ENCODE data around the gene DTL. TPM values are rescaled to one million over a fixed set of nuclear protein-coding genes. Genes with fewer than 3 reads are reported as not detected.

DTL gene
- total and polyA plus RNA-seq, 5 donors = 0.09 to 0.85 (median 0.29) TPM

DNA sequence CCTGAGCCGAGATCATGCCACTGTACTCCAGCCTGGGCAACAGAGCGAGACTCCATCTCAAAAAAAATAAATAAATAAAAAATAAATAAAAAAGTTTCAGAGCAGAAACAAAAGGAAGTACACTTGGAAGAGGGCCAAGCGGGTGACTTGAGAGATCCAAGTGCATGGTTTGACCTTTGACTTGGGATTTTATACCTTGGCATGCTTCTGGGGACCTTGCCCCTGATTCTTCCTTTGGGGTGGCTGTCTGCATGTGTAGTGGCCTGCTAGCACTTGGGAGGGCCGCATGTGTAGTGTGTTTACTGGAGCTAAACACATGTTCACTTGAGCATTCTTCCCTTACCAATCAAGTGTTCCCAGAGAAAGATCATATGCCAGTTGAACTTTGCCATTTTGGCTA, 114.0 kb downstream of the DTL start:
- no peak for ATAC-seq
- WGBS = 87% methylated on average over 4 of the region's 4 CpGs
- intact Hi-C loops (cut with DNase I) = no loop called here
- Histone ChIP-seq H3K27me3 (ENCODE audit: control insufficient read depth, insufficient read depth) (no peaks in the 10 kb centered on the region), H3K4me1 (ENCODE audit: control insufficient read depth, insufficient read depth, low read length) (no peaks in the 10 kb centered on the region), H3K4me3 (ENCODE audit: low read length) (no peak overlapping the region), H3K9me3 (ENCODE audit: control insufficient read depth, low read length) (no peaks in the 10 kb centered on the region), H3K27ac (ENCODE audit: low read length) (no peak overlapping the region)
- no peak for DNase-seq

DNA sequence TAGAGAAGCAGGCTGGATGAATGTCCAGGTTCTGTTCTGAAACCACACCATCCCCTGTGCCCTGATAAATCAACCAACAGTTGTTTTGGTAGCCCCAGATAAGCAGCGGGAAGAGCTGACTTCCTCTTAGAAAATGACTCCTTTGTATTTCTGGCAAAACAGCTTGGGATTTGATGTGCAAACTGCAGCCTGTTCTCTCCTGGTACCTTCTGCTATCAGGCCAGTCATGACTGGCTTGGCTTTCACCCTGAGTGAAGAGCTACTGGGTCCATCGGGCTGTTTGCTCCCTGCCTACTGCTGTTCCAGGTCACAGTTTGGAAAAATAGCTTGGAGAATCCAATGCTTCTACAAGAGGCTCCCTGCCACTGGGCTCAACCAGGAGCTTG, 116.8 kb downstream of the DTL start:
- Histone ChIP-seq H3K4me1 (ENCODE audit: control insufficient read depth, insufficient read depth, low read length) (no peaks in the 10 kb centered on the region), H3K4me3 (ENCODE audit: low read length) (no peak overlapping the region), H3K27ac (ENCODE audit: low read length) (peak overlapping the region; percentile 15), H3K27me3 (ENCODE audit: control insufficient read depth, insufficient read depth) (no peaks in the 10 kb centered on the region), H3K9me3 (ENCODE audit: control insufficient read depth, low read length) (no peaks in the 10 kb centered on the region)
- intact Hi-C loops (cut with DNase I) = loop anchor here in 1 of 4 donors (10.0 kb wide), 1 partner anchor 132 kb away; the partner anchor contains the start of gene PPP2R5A
- 13% methylated on average over 2 of the region's 2 CpGs for WGBS
- DNase-seq (no peak), ATAC-seq (peak in 1 of 2 donors; percentile 40)

DNA sequence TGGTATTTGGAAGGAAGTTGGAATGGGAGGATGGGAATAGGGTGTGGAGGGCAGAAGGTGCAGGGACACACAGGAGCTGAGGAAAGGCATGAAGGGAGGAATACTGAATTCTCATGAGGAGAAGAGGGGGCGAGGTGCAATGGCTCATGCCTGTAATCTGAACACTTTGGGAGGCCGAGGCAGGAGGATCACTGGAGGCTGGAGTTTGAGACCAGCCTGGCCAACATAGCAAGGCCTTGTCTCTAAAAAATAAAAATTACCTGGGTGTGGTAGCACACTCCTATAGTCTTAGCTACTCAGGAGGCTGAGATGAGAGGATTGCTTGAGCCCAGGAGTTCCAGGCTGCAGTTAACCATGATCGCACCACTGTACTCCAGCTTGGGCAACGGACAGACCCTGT, 117.3 kb downstream of the DTL start:
- H3K27me3 ChIP-seq (ENCODE audit: control insufficient read depth, insufficient read depth) = no peaks in the 10 kb centered on the region
- intact Hi-C loops (cut with DNase I) = loop anchor here in 1 of 4 donors (10.0 kb wide), 1 partner anchor 132 kb away; the partner anchor contains the start of gene PPP2R5A
- H3K4me1 ChIP-seq (ENCODE audit: control insufficient read depth, insufficient read depth, low read length) = no peaks in the 10 kb centered on the region
- no peak overlapping the region for H3K27ac ChIP-seq (ENCODE audit: low read length)
- H3K9me3 ChIP-seq (ENCODE audit: control insufficient read depth, low read length) = no peaks in the 10 kb centered on the region
- no peak for ATAC-seq
- 98% methylated on average over 4 of the region's 4 CpGs for WGBS
- no peak overlapping the region for H3K4me3 ChIP-seq (ENCODE audit: low read length)
- no peak for DNase-seq

DNA sequence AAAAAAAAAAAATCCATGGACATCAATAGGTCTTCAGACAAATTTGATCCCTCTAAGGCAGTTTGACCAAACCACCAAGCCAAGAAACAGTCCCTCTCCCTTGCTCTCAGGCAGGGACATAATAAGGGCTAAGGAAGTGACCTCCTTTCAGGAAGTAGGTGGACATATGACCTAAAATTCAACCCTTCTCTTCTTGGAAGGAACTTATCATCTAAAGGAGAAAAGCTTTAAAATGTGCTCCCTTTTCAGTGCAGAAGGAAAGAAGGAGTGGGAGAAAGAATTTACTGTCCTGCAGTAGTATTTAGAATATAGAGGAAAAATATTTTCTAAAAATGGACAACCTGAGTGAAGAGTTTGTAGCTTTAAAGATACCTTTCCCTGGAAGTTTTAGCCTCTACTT, 118.1 kb downstream of the DTL start:
- DNase-seq (no peak), ATAC-seq (peak in 1 of 2 donors; percentile 44)
- H3K4me1 ChIP-seq (ENCODE audit: control insufficient read depth, insufficient read depth, low read length) = no peaks in the 10 kb centered on the region
- no peaks in the 10 kb centered on the region for H3K9me3 ChIP-seq (ENCODE audit: control insufficient read depth, low read length)
- H3K27me3 ChIP-seq (ENCODE audit: control insufficient read depth, insufficient read depth) = no peaks in the 10 kb centered on the region
- H3K4me3 ChIP-seq (ENCODE audit: low read length) = no peak overlapping the region
- intact Hi-C loops (cut with DNase I) = loop anchor here in 1 of 4 donors (10.0 kb wide), 1 partner anchor 131 kb away; the partner anchor contains the start of gene PPP2R5A
- no peak overlapping the region for H3K27ac ChIP-seq (ENCODE audit: low read length)

Small RNA genes within 50 kb of the gene (microRNA-seq; reads per million reads assigned to microRNA genes)
- gene MIR3122 = 0 reads per million in 2 donors

Other genes starting within 250 kb of the DTL start
- 10 to 100 TPM; 34.3 to 58.8 (median 39.9) TPM for gene LPGAT1, start 205.0 kb upstream of the DTL start, total RNA-seq
- 10.1 TPM for gene LPGAT1, start 205.0 kb upstream of the DTL start, polyA plus RNA-seq
- 10 to 100 TPM in 1 of 4 donors, 1 to 10 TPM in 3; 7.0 to 12.2 (median 8.2) TPM for gene INTS7, start 191 bp upstream of the DTL start, total RNA-seq
- 3.6 TPM for gene INTS7, start 191 bp upstream of the DTL start, polyA plus RNA-seq
- 10 to 100 TPM; 58.4 to 72.0 (median 61.3) TPM for gene PPP2R5A, start 249.7 kb downstream of the DTL start, total RNA-seq
- gene PPP2R5A, start 249.7 kb downstream of the DTL start, polyA plus RNA-seq = 53.1 TPM